GM23338 (cell line): Measurements from ENCODE around the gene KIF25. TPM values are rescaled to one million over a fixed set of nuclear protein-coding genes. Genes with fewer than 3 reads are reported as not detected.

Experiments
- ATAC-seq: fragments of 200-7000 bp; cut with Tn5 transposase; 3 replicates; pipeline ENCODE4 v1.9.1; 2020
- DNase-seq: peaks from one replicate; pipeline ENCODE4 v3.0.0-alpha.2; 2015; ENCODE audit warnings: low spot score
- H2AFZ ChIP-seq: fragments of 200-600 bp; sonication (generic); 2 replicates; pipeline ENCODE4 v1.8.0; 2016; ENCODE audit warnings: antibody characterized with exemption, mild to moderate bottlenecking, moderate library complexity
- H3F3A ChIP-seq: fragments of 200-600 bp; sonication (generic); replicated peaks from 2 replicates; pipeline ENCODE4 v1.8.0; 2017; ENCODE audit warnings: antibody characterized with exemption, mixed run types, low read depth
- H3K27ac ChIP-seq: fragments of 200-600 bp; sonication (generic); 2 replicates; pipeline ENCODE4 v1.6.1; 2016; ENCODE audit warnings: low read depth
- H3K27me3 ChIP-seq: fragments of 200-600 bp; sonication (generic); 2 replicates; pipeline ENCODE4 v1.8.0; 2016; ENCODE audit warnings: mild to moderate bottlenecking, mixed run types, moderate library complexity; ENCODE audit not compliant: insufficient read depth
- H3K36me3 ChIP-seq: fragments of 200-600 bp; sonication (generic); 2 replicates; pipeline ENCODE4 v1.8.0; 2016; ENCODE audit warnings: mild to moderate bottlenecking; ENCODE audit not compliant: insufficient read depth
- H3K4me1 ChIP-seq: fragments of 200-600 bp; sonication (generic); 2 replicates; pipeline ENCODE4 v1.8.0; 2016; ENCODE audit warnings: mild to moderate bottlenecking, moderate library complexity; ENCODE audit not compliant: insufficient read depth
- H3K4me2 ChIP-seq: fragments of 200-600 bp; sonication (generic); 2 replicates; pipeline ENCODE4 v1.7.1; 2017; ENCODE audit warnings: mixed run types
- H3K4me3 ChIP-seq: fragments of 200-600 bp; sonication (generic); 2 replicates; pipeline ENCODE4 v1.6.1; 2016; ENCODE audit warnings: mixed run types
- H3K79me2 ChIP-seq: fragments of 200-600 bp; sonication (generic); replicated peaks from 2 replicates; pipeline ENCODE4 v1.8.0; 2017; ENCODE audit warnings: mild to moderate bottlenecking; ENCODE audit not compliant: insufficient read depth
- H3K9me2 ChIP-seq: fragments of 200-600 bp; sonication (generic); 2 replicates; pipeline ENCODE4 v1.8.0; 2017; ENCODE audit not compliant: insufficient read depth
- H4K20me1 ChIP-seq: fragments of 200-600 bp; sonication (generic); replicated peaks from 2 replicates; pipeline ENCODE4 v1.8.0; 2017; ENCODE audit warnings: mild to moderate bottlenecking; ENCODE audit not compliant: insufficient read depth
- H3K27ac Mint-ChIP-seq: 2 replicates; pipeline ENCODE4 v1.8.0; 2020; ENCODE audit warnings: inconsistent platforms, mild to moderate bottlenecking, moderate library complexity, mixed read lengths
- H3K27me3 Mint-ChIP-seq: 3 replicates; pipeline ENCODE4 v1.8.0; 2022; ENCODE audit warnings: low read depth, mild to moderate bottlenecking, moderate library complexity, mixed read lengths, inconsistent platforms; ENCODE audit not compliant: insufficient read depth, poor library complexity
- H3K36me3 Mint-ChIP-seq: 3 replicates; pipeline ENCODE4 v1.8.0; 2021; ENCODE audit warnings: low read depth, mild to moderate bottlenecking, inconsistent platforms, moderate library complexity, mixed read lengths
- H3K4me1 Mint-ChIP-seq: 3 replicates; pipeline ENCODE4 v1.8.0; 2020; ENCODE audit warnings: mild to moderate bottlenecking, inconsistent platforms, mixed read lengths
- H3K4me3 Mint-ChIP-seq: 3 replicates; pipeline ENCODE4 v1.8.0; 2021; ENCODE audit warnings: moderate library complexity, mild to moderate bottlenecking, inconsistent platforms, mixed read lengths
- H3K9me3 Mint-ChIP-seq: 3 replicates; pipeline ENCODE4 v1.8.0; 2020; ENCODE audit warnings: moderate library complexity, mild to moderate bottlenecking, inconsistent platforms, mixed read lengths
- CREB1 ChIP-seq: fragments of 250-450 bp; sonication (Bioruptor Pico); IDR thresholded peaks from 2 replicates; pipeline ENCODE4 v1.5.0; 2020; ENCODE audit warnings: low read depth, mild to moderate bottlenecking, moderate library complexity
- CTCF ChIP-seq, 2 experiments: fragments of 200-600 bp in 1 of 2; sonication (generic) in 1 of 2; conservative IDR thresholded peaks; 2 replicates each; pipeline versions ENCODE4 v1.5.1 to v1.6.1; 2016 to 2017; ENCODE audit warnings: antibody characterized with exemption in 2 of 2, low read depth in 2 of 2, mild to moderate bottlenecking in 2 of 2, moderate library complexity in 1 of 2
- EZH2 ChIP-seq: fragments of 200-600 bp; sonication (generic); IDR thresholded peaks from one replicate; pipeline ENCODE4 v1.8.0; 2017; ENCODE audit warnings: antibody characterized with exemption, mild to moderate bottlenecking, low read depth; ENCODE audit not compliant: unreplicated experiment
- EZH2phosphoT487 ChIP-seq: fragments of 200-600 bp; sonication (generic); IDR thresholded peaks from one replicate; pipeline ENCODE4 v1.8.1; 2018; ENCODE audit warnings: antibody characterized with exemption; ENCODE audit not compliant: unreplicated experiment
- JUNB ChIP-seq: IDR thresholded peaks from one replicate; pipeline ENCODE4 v1.6.1; 2016; ENCODE audit warnings: antibody characterized with exemption; ENCODE audit not compliant: unreplicated experiment
- NANOG ChIP-seq: IDR thresholded peaks from 2 replicates; pipeline ENCODE4 v1.6.1; 2016; ENCODE audit warnings: antibody characterized with exemption, borderline replicate concordance
- POLR2AphosphoS5 ChIP-seq: IDR thresholded peaks from 2 replicates; pipeline ENCODE4 v1.6.1; 2016; ENCODE audit warnings: antibody characterized with exemption, low read depth
- REST ChIP-seq: IDR thresholded peaks from one replicate; pipeline ENCODE4 v1.6.1; 2018; ENCODE audit warnings: antibody characterized with exemption; ENCODE audit not compliant: unreplicated experiment
- STAT1 ChIP-seq: IDR thresholded peaks from one replicate; pipeline ENCODE4 v1.6.1; 2016; ENCODE audit warnings: antibody characterized with exemption; ENCODE audit not compliant: unreplicated experiment
- ZNF114 ChIP-seq: fragments of 250-450 bp; sonication (Bioruptor Pico); IDR thresholded peaks from 2 replicates; pipeline ENCODE4 v1.5.0; 2020; ENCODE audit warnings: mild to moderate bottlenecking, moderate library complexity
- ZNF331 ChIP-seq: fragments of 250-450 bp; sonication (Bioruptor Pico); IDR thresholded peaks from 2 replicates; pipeline ENCODE4 v1.5.0; 2020; ENCODE audit warnings: low read depth, mild to moderate bottlenecking, moderate library complexity
- polyA plus RNA-seq: library from polyadenylated mRNA; unstranded; fragments of >200 nt; fragmentation: Nextera tagmentation; extraction: Ambion mirVana; gene quantifications from 2 replicates; pipeline ENCODE4 v1.2.1, GENCODE V29; 2016
- total RNA-seq: library from RNA; depleted of rRNA; stranded (reverse); fragments of >200 nt; shearing (Covaris generic); gene quantifications from 2 replicates; pipeline ENCODE4 v1.2.3, GENCODE V29; 2014
- TF ChIP-seq, protein P1 (sequence below): IDR thresholded peaks from 2 replicates; pipeline ENCODE4 v1.6.1; 2016; ENCODE audit warnings: antibody characterized with exemption
- TF ChIP-seq, protein P2 (sequence below): fragments of 250-450 bp; sonication (Bioruptor Pico); IDR thresholded peaks from 2 replicates; pipeline ENCODE4 v1.5.0; 2020; ENCODE audit warnings: mild to moderate bottlenecking, moderate library complexity

The KIF25 gene
- total and polyA plus RNA-seq, 2 experiments from 2014 or later, result 0.69 to 0.76 TPM

DNA sequence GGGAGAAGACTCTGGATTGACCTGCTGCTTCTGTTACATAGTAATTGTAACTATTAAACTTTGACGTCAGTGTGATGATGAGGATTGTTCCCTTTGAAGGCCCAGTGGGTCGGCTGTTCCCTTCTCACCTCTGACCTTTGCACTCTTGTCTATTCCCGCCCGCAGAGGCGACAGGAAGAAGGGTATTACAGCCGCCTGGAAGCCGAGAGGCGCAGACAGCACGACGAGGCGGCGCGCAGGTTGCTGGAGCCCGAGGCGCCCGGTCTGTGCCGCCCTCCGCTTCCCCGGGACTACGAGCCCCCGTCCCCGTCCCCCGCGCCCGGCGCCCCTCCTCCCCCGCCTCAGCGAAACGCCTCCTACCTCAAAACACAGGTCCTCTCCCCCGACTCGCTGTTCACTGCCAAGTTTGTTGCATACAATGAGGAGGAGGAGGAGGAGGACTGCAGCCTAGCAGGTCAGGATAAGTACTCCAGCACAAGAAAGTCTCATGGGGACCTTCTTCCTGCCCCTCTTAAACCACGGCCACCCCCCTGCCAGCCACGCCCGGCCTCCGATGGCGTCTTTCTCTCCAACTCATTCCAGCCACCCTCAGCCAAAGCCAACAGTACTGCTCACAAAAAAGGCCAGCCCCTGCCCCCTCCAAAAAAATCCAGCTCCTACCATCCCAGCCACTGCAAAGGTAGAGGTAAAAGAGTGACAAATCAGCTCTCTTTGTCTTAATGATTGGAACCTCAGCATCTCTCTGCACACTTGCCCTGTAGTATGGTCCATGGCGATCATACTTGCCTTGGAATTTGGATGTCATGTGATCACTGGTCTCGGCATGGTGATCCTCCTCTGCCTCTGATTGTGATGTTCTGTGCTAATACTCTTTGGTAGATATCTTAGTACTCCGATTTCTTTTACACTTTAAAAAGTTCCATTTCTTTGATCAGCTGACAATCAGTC lies 31.6 kb upstream of the KIF25 start:
- DNase-seq (no peak), ATAC-seq (no peak; the same call in 1 of the 3 replicates)
- Histone ChIP-seq H2AFZ (no peak overlapping the region), H3K9me2 (no peaks in the 10 kb centered on the region), H3K27me3 (no peaks in the 10 kb centered on the region), H3K4me3 (no peak overlapping the region), H3K4me2 (no peak overlapping the region), H4K20me1 (no peaks in the 10 kb centered on the region; the same call in none of the 2 replicates), H3K79me2 (0 out of 2 replicates have a peak, but pooled peaks cover 3% of the 10 kb centered on the region), H3K4me1 (no peaks in the 10 kb centered on the region), H3K36me3 (peaks cover 37% of the 10 kb centered on the region), H3F3A (peaks cover 7% of the 10 kb centered on the region), H3K27ac (no peak overlapping the region)
- Mint-ChIP-seq H3K27me3 (peaks cover 4% of the 10 kb centered on the region), H3K36me3 (peaks cover 66% of the 10 kb centered on the region), H3K27ac (no peak overlapping the region), H3K4me1 (no peaks in the 10 kb centered on the region; the same call in 1 of the 3 replicates), H3K4me3 (no peak overlapping the region), H3K9me3 (no peaks in the 10 kb centered on the region)
- TF ChIP-seq CREB1 (no peak), ZNF114 (CRISPR knock-in tag) (no peak), EZH2phosphoT487 (no peak), STAT1 (no peak), ZNF331 (CRISPR knock-in tag) (no peak), JUNB (no peak), REST (no peak), NANOG (no peak), CTCF (conservative IDR thresholded peaks at IDR 0.05; ENCODE audit: low read depth in 2 of 2) (no peak), POLR2AphosphoS5 (no peak), EZH2 (no peak)
- TF ChIP-seq, protein P1, sequence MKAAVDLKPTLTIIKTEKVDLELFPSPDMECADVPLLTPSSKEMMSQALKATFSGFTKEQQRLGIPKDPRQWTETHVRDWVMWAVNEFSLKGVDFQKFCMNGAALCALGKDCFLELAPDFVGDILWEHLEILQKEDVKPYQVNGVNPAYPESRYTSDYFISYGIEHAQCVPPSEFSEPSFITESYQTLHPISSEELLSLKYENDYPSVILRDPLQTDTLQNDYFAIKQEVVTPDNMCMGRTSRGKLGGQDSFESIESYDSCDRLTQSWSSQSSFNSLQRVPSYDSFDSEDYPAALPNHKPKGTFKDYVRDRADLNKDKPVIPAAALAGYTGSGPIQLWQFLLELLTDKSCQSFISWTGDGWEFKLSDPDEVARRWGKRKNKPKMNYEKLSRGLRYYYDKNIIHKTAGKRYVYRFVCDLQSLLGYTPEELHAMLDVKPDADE, result no peak
- TF ChIP-seq, protein P2, sequence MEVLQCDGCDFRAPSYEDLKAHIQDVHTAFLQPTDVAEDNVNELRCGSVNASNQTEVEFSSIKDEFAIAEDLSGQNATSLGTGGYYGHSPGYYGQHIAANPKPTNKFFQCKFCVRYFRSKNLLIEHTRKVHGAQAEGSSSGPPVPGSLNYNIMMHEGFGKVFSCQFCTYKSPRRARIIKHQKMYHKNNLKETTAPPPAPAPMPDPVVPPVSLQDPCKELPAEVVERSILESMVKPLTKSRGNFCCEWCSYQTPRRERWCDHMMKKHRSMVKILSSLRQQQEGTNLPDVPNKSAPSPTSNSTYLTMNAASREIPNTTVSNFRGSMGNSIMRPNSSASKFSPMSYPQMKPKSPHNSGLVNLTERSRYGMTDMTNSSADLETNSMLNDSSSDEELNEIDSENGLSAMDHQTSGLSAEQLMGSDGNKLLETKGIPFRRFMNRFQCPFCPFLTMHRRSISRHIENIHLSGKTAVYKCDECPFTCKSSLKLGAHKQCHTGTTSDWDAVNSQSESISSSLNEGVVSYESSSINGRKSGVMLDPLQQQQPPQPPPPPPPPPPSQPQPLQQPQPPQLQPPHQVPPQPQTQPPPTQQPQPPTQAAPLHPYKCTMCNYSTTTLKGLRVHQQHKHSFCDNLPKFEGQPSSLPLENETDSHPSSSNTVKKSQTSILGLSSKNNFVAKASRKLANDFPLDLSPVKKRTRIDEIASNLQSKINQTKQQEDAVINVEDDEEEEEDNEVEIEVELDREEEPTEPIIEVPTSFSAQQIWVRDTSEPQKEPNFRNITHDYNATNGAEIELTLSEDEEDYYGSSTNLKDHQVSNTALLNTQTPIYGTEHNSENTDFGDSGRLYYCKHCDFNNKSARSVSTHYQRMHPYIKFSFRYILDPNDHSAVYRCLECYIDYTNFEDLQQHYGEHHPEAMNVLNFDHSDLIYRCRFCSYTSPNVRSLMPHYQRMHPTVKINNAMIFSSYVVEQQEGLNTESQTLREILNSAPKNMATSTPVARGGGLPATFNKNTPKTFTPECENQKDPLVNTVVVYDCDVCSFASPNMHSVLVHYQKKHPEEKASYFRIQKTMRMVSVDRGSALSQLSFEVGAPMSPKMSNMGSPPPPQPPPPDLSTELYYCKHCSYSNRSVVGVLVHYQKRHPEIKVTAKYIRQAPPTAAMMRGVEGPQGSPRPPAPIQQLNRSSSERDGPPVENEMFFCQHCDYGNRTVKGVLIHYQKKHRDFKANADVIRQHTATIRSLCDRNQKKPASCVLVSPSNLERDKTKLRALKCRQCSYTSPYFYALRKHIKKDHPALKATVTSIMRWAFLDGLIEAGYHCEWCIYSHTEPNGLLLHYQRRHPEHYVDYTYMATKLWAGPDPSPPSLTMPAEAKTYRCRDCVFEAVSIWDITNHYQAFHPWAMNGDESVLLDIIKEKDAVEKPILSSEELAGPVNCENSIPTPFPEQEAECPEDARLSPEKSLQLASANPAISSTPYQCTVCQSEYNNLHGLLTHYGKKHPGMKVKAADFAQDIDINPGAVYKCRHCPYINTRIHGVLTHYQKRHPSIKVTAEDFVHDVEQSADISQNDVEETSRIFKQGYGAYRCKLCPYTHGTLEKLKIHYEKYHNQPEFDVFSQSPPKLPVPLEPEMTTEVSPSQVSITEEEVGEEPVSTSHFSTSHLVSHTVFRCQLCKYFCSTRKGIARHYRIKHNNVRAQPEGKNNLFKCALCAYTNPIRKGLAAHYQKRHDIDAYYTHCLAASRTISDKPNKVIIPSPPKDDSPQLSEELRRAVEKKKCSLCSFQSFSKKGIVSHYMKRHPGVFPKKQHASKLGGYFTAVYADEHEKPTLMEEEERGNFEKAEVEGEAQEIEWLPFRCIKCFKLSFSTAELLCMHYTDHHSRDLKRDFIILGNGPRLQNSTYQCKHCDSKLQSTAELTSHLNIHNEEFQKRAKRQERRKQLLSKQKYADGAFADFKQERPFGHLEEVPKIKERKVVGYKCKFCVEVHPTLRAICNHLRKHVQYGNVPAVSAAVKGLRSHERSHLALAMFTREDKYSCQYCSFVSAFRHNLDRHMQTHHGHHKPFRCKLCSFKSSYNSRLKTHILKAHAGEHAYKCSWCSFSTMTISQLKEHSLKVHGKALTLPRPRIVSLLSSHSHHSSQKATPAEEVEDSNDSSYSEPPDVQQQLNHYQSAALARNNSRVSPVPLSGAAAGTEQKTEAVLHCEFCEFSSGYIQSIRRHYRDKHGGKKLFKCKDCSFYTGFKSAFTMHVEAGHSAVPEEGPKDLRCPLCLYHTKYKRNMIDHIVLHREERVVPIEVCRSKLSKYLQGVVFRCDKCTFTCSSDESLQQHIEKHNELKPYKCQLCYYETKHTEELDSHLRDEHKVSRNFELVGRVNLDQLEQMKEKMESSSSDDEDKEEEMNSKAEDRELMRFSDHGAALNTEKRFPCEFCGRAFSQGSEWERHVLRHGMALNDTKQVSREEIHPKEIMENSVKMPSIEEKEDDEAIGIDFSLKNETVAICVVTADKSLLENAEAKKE (CRISPR knock-in tag), result no peak
